Measurements from ENCODE around the gene SYNE2.

The SYNE2 gene

GRCh38 chr14:64089920-64090319 lies 237.1 kb downstream of the SYNE2 start:
- no peaks in the 10 kb centered on the region for H4K20me1 ChIP-seq (ENCODE audit: insufficient read depth)
- H3K27ac ChIP-seq = no peak overlapping the region
- no peak overlapping the region for H3K4me2 ChIP-seq
- no peak overlapping the region for H3K9ac ChIP-seq
- no peak overlapping the region for H3K4me3 ChIP-seq (IDR thresholded peaks at IDR 0.05; ENCODE audit: insufficient read depth, low read depth, low read length)
- H2AFZ ChIP-seq (ENCODE audit: low read depth) = no peak overlapping the region
- TF ChIP-seq, protein P1, sequence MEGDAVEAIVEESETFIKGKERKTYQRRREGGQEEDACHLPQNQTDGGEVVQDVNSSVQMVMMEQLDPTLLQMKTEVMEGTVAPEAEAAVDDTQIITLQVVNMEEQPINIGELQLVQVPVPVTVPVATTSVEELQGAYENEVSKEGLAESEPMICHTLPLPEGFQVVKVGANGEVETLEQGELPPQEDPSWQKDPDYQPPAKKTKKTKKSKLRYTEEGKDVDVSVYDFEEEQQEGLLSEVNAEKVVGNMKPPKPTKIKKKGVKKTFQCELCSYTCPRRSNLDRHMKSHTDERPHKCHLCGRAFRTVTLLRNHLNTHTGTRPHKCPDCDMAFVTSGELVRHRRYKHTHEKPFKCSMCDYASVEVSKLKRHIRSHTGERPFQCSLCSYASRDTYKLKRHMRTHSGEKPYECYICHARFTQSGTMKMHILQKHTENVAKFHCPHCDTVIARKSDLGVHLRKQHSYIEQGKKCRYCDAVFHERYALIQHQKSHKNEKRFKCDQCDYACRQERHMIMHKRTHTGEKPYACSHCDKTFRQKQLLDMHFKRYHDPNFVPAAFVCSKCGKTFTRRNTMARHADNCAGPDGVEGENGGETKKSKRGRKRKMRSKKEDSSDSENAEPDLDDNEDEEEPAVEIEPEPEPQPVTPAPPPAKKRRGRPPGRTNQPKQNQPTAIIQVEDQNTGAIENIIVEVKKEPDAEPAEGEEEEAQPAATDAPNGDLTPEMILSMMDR (conservative IDR thresholded peaks at IDR 0.05; ENCODE audit: low read depth, low read length) = no peak
- H3K36me3 ChIP-seq (ENCODE audit: insufficient read depth) = no peaks in the 10 kb centered on the region
- peaks cover 3% of the 10 kb centered on the region for H3K4me1 ChIP-seq (ENCODE audit: low read depth, poor library complexity, severe bottlenecking)
- H3K79me2 ChIP-seq (ENCODE audit: insufficient read depth, low read depth) = no peaks in the 10 kb centered on the region
- H3K27me3 ChIP-seq (ENCODE audit: insufficient read depth, low read depth) = no peaks in the 10 kb centered on the region

- Histone ChIP-seq H3K27ac (no peak overlapping the region), H2AFZ (ENCODE audit: low read depth) (no peak overlapping the region), H3K4me2 (no peak overlapping the region), H3K27me3 (ENCODE audit: insufficient read depth, low read depth) (no peaks in the 10 kb centered on the region), H3K4me3 (IDR thresholded peaks at IDR 0.05; ENCODE audit: insufficient read depth, low read depth, low read length) (no peak overlapping the region), H3K79me2 (ENCODE audit: insufficient read depth, low read depth) (no peaks in the 10 kb centered on the region), H3K4me1 (ENCODE audit: low read depth, poor library complexity, severe bottlenecking) (peaks cover 13% of the 10 kb centered on the region), H3K36me3 (ENCODE audit: insufficient read depth) (no peaks in the 10 kb centered on the region), H3K9ac (no peak overlapping the region), H4K20me1 (ENCODE audit: insufficient read depth) (no peaks in the 10 kb centered on the region)
- TF ChIP-seq, protein P1 (conservative IDR thresholded peaks at IDR 0.05; ENCODE audit: low read depth, low read length) = no peak
These were observed 238.4 kb downstream of the SYNE2 start for GRCh38 chr14:64091217-64091616.

GRCh38 chr14:64092338-64092737 lies 239.5 kb downstream of the SYNE2 start:
- Histone ChIP-seq H3K79me2 (ENCODE audit: insufficient read depth, low read depth) (no peaks in the 10 kb centered on the region), H3K36me3 (ENCODE audit: insufficient read depth) (no peaks in the 10 kb centered on the region), H3K9ac (no peak overlapping the region), H2AFZ (ENCODE audit: low read depth) (no peak overlapping the region), H3K27ac (no peak overlapping the region), H4K20me1 (ENCODE audit: insufficient read depth) (no peaks in the 10 kb centered on the region), H3K4me2 (no peak overlapping the region), H3K27me3 (ENCODE audit: insufficient read depth, low read depth) (no peaks in the 10 kb centered on the region), H3K4me3 (IDR thresholded peaks at IDR 0.05; ENCODE audit: insufficient read depth, low read depth, low read length) (no peak overlapping the region), H3K4me1 (ENCODE audit: low read depth, poor library complexity, severe bottlenecking) (peaks cover 13% of the 10 kb centered on the region)
- TF ChIP-seq, protein P1 (conservative IDR thresholded peaks at IDR 0.05; ENCODE audit: low read depth, low read length) = no peak

DNA sequence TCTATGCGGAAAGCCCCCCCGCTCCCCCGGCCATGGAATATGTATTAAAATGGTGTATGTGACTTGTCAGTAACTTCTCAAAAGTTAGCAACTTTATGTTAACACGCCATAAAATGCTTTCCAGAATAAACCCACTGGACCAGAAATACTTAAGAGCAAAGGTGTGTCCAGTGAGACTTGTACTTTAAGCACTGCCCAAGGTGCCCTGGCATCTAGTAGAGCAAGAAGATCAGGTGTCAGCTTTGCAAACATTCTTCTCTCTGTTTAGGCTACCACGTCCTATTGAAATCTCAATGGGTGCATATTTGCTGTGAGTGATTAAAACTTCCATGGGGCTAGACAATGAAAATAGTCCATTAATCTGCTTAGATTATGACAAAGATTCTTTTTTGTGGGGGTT lies 240.1 kb downstream of the SYNE2 start:
- H3K4me3 ChIP-seq (IDR thresholded peaks at IDR 0.05; ENCODE audit: insufficient read depth, low read depth, low read length) = no peak overlapping the region
- no peaks in the 10 kb centered on the region for H3K27me3 ChIP-seq (ENCODE audit: insufficient read depth, low read depth)
- H4K20me1 ChIP-seq (ENCODE audit: insufficient read depth) = no peaks in the 10 kb centered on the region
- no peak overlapping the region for H2AFZ ChIP-seq (ENCODE audit: low read depth)
- peaks cover 13% of the 10 kb centered on the region for H3K4me1 ChIP-seq (ENCODE audit: low read depth, poor library complexity, severe bottlenecking)
- TF ChIP-seq, protein P1 (conservative IDR thresholded peaks at IDR 0.05; ENCODE audit: low read depth, low read length) = no peak
- H3K79me2 ChIP-seq (ENCODE audit: insufficient read depth, low read depth) = no peaks in the 10 kb centered on the region
- no peak overlapping the region for H3K4me2 ChIP-seq
- H3K9ac ChIP-seq = no peak overlapping the region
- H3K27ac ChIP-seq = no peak overlapping the region
- H3K36me3 ChIP-seq (ENCODE audit: insufficient read depth) = no peaks in the 10 kb centered on the region

Measured in KMS-11 (cell line).